B cell (primary cell): ENCODE measurements around the gene CYP2S1.

ENCODE experiments used
- EZH2 ChIP-seq: IDR thresholded peaks from 2 replicates; pipeline ENCODE4 v1.6.1; 2012; ENCODE audit warnings: borderline replicate concordance, low read depth, mild to moderate bottlenecking, moderate library complexity, low read length; ENCODE audit not compliant: insufficient read depth, poor library complexity, severe bottlenecking
- TF ChIP-seq, protein P1 (sequence below): fragments of 200-600 bp; IDR thresholded peaks from one replicate; pipeline ENCODE4 v1.8.0; 2022; ENCODE audit warnings: antibody characterized with exemption, mild to moderate bottlenecking

GRCh38 chr19:41234512-41235168 lies 41.6 kb downstream of the CYP2S1 start:
- TF ChIP-seq, protein P1, sequence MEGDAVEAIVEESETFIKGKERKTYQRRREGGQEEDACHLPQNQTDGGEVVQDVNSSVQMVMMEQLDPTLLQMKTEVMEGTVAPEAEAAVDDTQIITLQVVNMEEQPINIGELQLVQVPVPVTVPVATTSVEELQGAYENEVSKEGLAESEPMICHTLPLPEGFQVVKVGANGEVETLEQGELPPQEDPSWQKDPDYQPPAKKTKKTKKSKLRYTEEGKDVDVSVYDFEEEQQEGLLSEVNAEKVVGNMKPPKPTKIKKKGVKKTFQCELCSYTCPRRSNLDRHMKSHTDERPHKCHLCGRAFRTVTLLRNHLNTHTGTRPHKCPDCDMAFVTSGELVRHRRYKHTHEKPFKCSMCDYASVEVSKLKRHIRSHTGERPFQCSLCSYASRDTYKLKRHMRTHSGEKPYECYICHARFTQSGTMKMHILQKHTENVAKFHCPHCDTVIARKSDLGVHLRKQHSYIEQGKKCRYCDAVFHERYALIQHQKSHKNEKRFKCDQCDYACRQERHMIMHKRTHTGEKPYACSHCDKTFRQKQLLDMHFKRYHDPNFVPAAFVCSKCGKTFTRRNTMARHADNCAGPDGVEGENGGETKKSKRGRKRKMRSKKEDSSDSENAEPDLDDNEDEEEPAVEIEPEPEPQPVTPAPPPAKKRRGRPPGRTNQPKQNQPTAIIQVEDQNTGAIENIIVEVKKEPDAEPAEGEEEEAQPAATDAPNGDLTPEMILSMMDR = no peak
- no peak for TF ChIP-seq EZH2
